IMR-90 (cell line): ENCODE measurements around the gene FBXO31. TPM values are rescaled to one million over a fixed set of nuclear protein-coding genes. Genes with fewer than 3 reads are reported as not detected.

ENCODE experiments used
- ATAC-seq: fragments of 200-7000 bp; cut with Tn5 transposase; 2 replicates; pipeline ENCODE4 v1.9.1; 2020; ENCODE audit warnings: low read depth, mild to moderate bottlenecking, moderate library complexity
- BruUV-seq: library from RNA; stranded (reverse); fragments of 400-500 nt; replicated peaks from 2 replicates; lab custom pipeline; 2021; lab: Mats Ljungman, UMichigan
- CTCF ChIA-PET: fragments of 300-600 bp; formaldehyde crosslinking; extraction: SDS; loops from one replicate; lab custom pipeline; 2021; ENCODE audit warnings: antibody characterized with exemption; lab: Yijun Ruan, JAX
- POLR2A ChIA-PET: fragments of 300-600 bp; sonication (Branson Sonifier 250); formaldehyde crosslinking; loops from one replicate; lab custom pipeline; 2022; ENCODE audit warnings: antibody characterized with exemption; ENCODE audit not compliant: unreplicated experiment; lab: Charles Lee
- DNase-seq: peaks from one replicate; pipeline ENCODE4 v3.0.0; 2013
- H2AFZ ChIP-seq: replicated peaks from 2 replicates; pipeline ENCODE3; 2013; ENCODE audit warnings: low read length, mild to moderate bottlenecking; ENCODE audit not compliant: poor library complexity
- H2AK5ac ChIP-seq: 2 replicates; pipeline ENCODE4 v1.6.1; 2013; ENCODE audit warnings: low read depth, low read length, inconsistent platforms
- H2AK9ac ChIP-seq: replicated peaks from 2 replicates; pipeline ENCODE3; 2013; ENCODE audit warnings: mild to moderate bottlenecking, low read depth, low read length, moderate library complexity; ENCODE audit not compliant: poor library complexity
- H2BK120ac ChIP-seq: 2 replicates; pipeline ENCODE4 v1.6.1; 2013; ENCODE audit warnings: low read depth, low read length, inconsistent platforms
- H2BK15ac ChIP-seq: 3 replicates; pipeline ENCODE4 v1.6.1; 2013; ENCODE audit warnings: low read depth, low read length, inconsistent platforms
- H2BK20ac ChIP-seq: 2 replicates; pipeline ENCODE4 v1.6.1; 2013; ENCODE audit warnings: low read depth, mild to moderate bottlenecking, inconsistent platforms, low read length, moderate library complexity
- H2BK5ac ChIP-seq: 2 replicates; pipeline ENCODE4 v1.6.1; 2013; ENCODE audit warnings: mild to moderate bottlenecking, low read depth, low read length, inconsistent platforms; ENCODE audit not compliant: poor library complexity, severe bottlenecking
- H3K14ac ChIP-seq: replicated peaks from 2 replicates; pipeline ENCODE4 v1.6.1; 2013; ENCODE audit warnings: low read depth, low read length, inconsistent platforms
- H3K18ac ChIP-seq: 2 replicates; pipeline ENCODE4 v1.6.1; 2013; ENCODE audit warnings: low read depth, low read length, control low read depth
- H3K23ac ChIP-seq: 2 replicates; pipeline ENCODE4 v1.6.1; 2013; ENCODE audit warnings: low read depth, low read length, inconsistent platforms
- H3K27ac ChIP-seq: 2 replicates; pipeline ENCODE4 v1.5.1; 2013; ENCODE audit warnings: mild to moderate bottlenecking, control low read depth, low read length; ENCODE audit not compliant: insufficient read depth
- H3K27me3 ChIP-seq: 2 replicates; pipeline ENCODE4 v1.6.1; 2013; ENCODE audit warnings: low read length; ENCODE audit not compliant: control insufficient read depth, insufficient read depth
- H3K36me3 ChIP-seq: 2 replicates; pipeline ENCODE4 v1.6.1; 2013; ENCODE audit warnings: low read length, mixed read lengths; ENCODE audit not compliant: control insufficient read depth, insufficient read depth
- H3K4ac ChIP-seq: 2 replicates; pipeline ENCODE4 v1.6.1; 2013; ENCODE audit warnings: low read depth, low read length, inconsistent platforms
- H3K4me1 ChIP-seq: 2 replicates; pipeline ENCODE4 v1.6.1; 2013; ENCODE audit warnings: low read length, mixed read lengths; ENCODE audit not compliant: control insufficient read depth, insufficient read depth
- H3K4me2 ChIP-seq: 2 replicates; pipeline ENCODE4 v1.6.1; 2013; ENCODE audit warnings: low read depth, mild to moderate bottlenecking, control low read depth, low read length, moderate library complexity
- H3K4me3 ChIP-seq: 2 replicates; pipeline ENCODE4 v1.5.1; 2013; ENCODE audit warnings: low read depth, mild to moderate bottlenecking, control low read depth, low read length, moderate library complexity; ENCODE audit not compliant: insufficient read depth
- H3K56ac ChIP-seq: 2 replicates; pipeline ENCODE4 v1.6.1; 2013; ENCODE audit warnings: low read length, inconsistent platforms; ENCODE audit not compliant: insufficient read depth; ENCODE audit errors: extremely low read depth
- H3K79me1 ChIP-seq, 2 experiments: 2 replicates each; pipeline ENCODE4 v1.6.1; 2013; ENCODE audit warnings: low read length in 2 of 2, inconsistent platforms in 1 of 2, low read depth in 1 of 2
- H3K9ac ChIP-seq: 2 replicates; pipeline ENCODE4 v1.6.1; 2013; ENCODE audit warnings: low read depth, low read length, control low read depth
- H3K9me1 ChIP-seq: 2 replicates; pipeline ENCODE4 v1.6.1; 2013; ENCODE audit warnings: low read length, inconsistent platforms; ENCODE audit not compliant: insufficient read depth
- H3K9me3 ChIP-seq: 2 replicates; pipeline ENCODE4 v1.6.1; 2013; ENCODE audit warnings: low read length; ENCODE audit not compliant: control insufficient read depth, insufficient read depth
- H4K20me1 ChIP-seq: 2 replicates; pipeline ENCODE4 v1.6.1; 2013; ENCODE audit warnings: low read length, inconsistent platforms; ENCODE audit not compliant: insufficient read depth
- H4K5ac ChIP-seq: 2 replicates; pipeline ENCODE4 v1.6.1; 2013; ENCODE audit warnings: mild to moderate bottlenecking, low read depth, low read length, control low read depth
- H4K8ac ChIP-seq, 2 experiments: 2 replicates each; pipeline ENCODE4 v1.6.1; 2013; ENCODE audit warnings: low read depth in 2 of 2, low read length in 2 of 2, control low read depth in 1 of 2, inconsistent platforms in 1 of 2
- H4K91ac ChIP-seq: 2 replicates; pipeline ENCODE4 v1.6.1; 2013; ENCODE audit warnings: low read depth, low read length, inconsistent platforms; ENCODE audit not compliant: insufficient read depth
- CEBPB ChIP-seq: IDR thresholded peaks from 2 replicates; pipeline ENCODE4 v1.6.1; 2012; ENCODE audit warnings: low read depth, low read length, improper control_type of control experiment
- CHD1 ChIP-seq: IDR thresholded peaks from 2 replicates; pipeline ENCODE4 v1.6.1; 2012; ENCODE audit warnings: low read depth, low read length, improper control_type of control experiment
- CTCF ChIP-seq: conservative IDR thresholded peaks from 2 replicates; pipeline ENCODE4 v1.5.1; 2012; ENCODE audit warnings: mild to moderate bottlenecking, low read depth, low read length, improper control_type of control experiment
- ELK1 ChIP-seq: fragments of 150-350 bp; IDR thresholded peaks from 2 replicates; pipeline ENCODE4 v1.6.1; 2016; ENCODE audit warnings: low read depth, mild to moderate bottlenecking, low read length, moderate library complexity, borderline replicate concordance
- FOS ChIP-seq: fragments of 150-350 bp; IDR thresholded peaks from 2 replicates; pipeline ENCODE4 v1.6.1; 2016; ENCODE audit warnings: low read depth, low read length
- MAZ ChIP-seq: IDR thresholded peaks from 2 replicates; pipeline ENCODE4 v1.6.1; 2012; ENCODE audit warnings: low read depth, mild to moderate bottlenecking, low read length, improper control_type of control experiment, moderate library complexity, borderline replicate concordance
- MXI1 ChIP-seq: IDR thresholded peaks from 2 replicates; pipeline ENCODE4 v1.6.1; 2012; ENCODE audit warnings: low read depth, mild to moderate bottlenecking, low read length, moderate library complexity, borderline replicate concordance
- NFE2L2 ChIP-seq: fragments of 150-350 bp; IDR thresholded peaks from 2 replicates; pipeline ENCODE4 v1.6.1; 2016; ENCODE audit warnings: low read depth, mild to moderate bottlenecking, low read length
- POLR2A ChIP-seq: IDR thresholded peaks from 2 replicates; pipeline ENCODE4 v1.6.1; 2012; ENCODE audit warnings: mild to moderate bottlenecking, low read depth, low read length
- RAD21 ChIP-seq: IDR thresholded peaks from 2 replicates; pipeline ENCODE4 v1.6.1; 2012; ENCODE audit warnings: low read length, improper control_type of control experiment
- RFX5 ChIP-seq: IDR thresholded peaks from 2 replicates; pipeline ENCODE4 v1.8.0; 2012; ENCODE audit warnings: low read depth, mild to moderate bottlenecking, low read length, moderate library complexity
- SMC3 ChIP-seq: fragments of 150-350 bp; IDR thresholded peaks from 2 replicates; pipeline ENCODE4 v1.6.1; 2016; ENCODE audit warnings: low read depth, mild to moderate bottlenecking, antibody characterized with exemption, low read length, moderate library complexity
- WGBS, 2 experiments: methylation state at CpG; one replicate each; pipeline versions ENCODE4 v1.1.5 to v1.1.7; 2013; ENCODE audit warnings: missing lambda C conversion rate in 2 of 2; ENCODE audit not compliant: insufficient read length in 1 of 2; ENCODE audit errors: extremely low coverage in 2 of 2; 5-methylcytosine and 5-hydroxymethylcytosine counted together
- dilution Hi-C: fragments of 300-500 bp; cut with HindIII; formaldehyde crosslinking; loops from one replicate; pipeline ENCODE4 v1.14.3; 2018; ENCODE audit warnings: low sequenced_read_pairs; ENCODE audit not compliant: unreplicated experiment
- in situ Hi-C: fragments of 300-500 bp; cut with MboI; formaldehyde crosslinking; loops from 3 replicates; pipeline ENCODE4 v1.14.3; 2019; ENCODE audit warnings: low sequenced_read_pairs, inconsistent platforms, mixed read lengths
- intact Hi-C: fragments of 100-400 bp; cut with micrococcal nuclease; formaldehyde crosslinking; loops from 2 replicates; pipeline ENCODE4 v1.10.0; 2022
- polyA plus RNA-seq, 3 experiments: library from polyadenylated mRNA; depleted of rRNA; stranded (reverse); fragments of >200 nt; gene quantifications; 2 replicates each; pipeline ENCODE4 v1.2.3, GENCODE V29; 2012; ENCODE audit warnings: low replicate concordance in 1 of 3
- total RNA-seq: library from RNA; depleted of rRNA; stranded (reverse); fragments of >200 nt; gene quantifications from 2 replicates; pipeline ENCODE4 v1.2.3, GENCODE V29; 2012
- TF ChIP-seq, protein P1 (sequence below): fragments of 150-350 bp; IDR thresholded peaks from 2 replicates; pipeline ENCODE4 v1.6.1; 2017; ENCODE audit warnings: mild to moderate bottlenecking, antibody characterized with exemption, low read length, low read depth

FBXO31 gene
- total and polyA plus RNA-seq, 2 of the 4 experiments (the other 2 are of a cell fraction): 10.4 to 16.9 TPM

DNA sequence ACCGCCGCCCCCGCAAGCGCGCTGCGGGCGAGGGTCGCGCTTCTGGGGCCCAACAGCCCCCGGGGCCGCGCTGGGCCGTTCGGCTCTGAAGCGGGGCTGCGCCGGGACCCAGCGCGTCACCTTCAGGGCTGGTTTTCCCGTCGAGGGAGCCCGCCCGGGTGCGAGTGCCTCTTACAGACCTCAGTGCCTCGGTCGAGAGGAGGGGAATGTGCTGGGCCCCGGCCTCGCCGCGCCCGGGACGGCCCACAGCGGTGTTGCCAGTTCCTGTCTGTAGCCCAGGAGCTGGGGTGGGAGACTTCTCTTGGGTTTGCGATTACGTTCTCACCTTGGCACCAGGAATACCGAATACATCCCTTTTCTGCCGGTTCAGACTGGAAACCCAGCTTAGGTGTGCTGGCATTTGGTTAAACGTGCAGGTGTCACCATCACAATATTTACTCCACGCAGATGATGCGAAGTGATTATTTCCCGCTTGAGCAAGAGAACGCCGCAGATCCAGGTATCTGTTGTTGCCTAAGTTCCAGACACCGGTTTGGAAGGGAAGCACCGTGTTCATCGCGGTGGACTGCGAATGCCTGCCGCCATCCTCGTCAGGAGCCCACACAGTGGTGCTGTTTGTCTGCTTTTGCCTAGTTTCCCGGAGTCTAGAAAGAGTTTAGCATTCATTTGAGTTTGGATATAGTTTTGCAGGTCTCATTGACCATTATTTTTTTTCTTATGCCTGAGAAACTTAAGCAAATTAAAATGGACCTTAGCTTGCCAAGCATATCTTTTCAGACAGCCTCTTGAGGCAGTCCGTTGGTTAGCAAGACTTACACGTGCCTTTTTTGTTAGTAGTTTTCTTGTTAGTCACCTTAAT is 9.5 kb upstream of the FBXO31 start:
- in situ Hi-C loops (no loop called here), dilution Hi-C loops (no loop called here), intact Hi-C loops (loop anchor here (1.0 kb wide), 1 partner anchor 243 kb away; no protein-coding TSS in a partner anchor)
- ChIA-PET POLR2A (no interaction called here), CTCF (interaction anchor here (1.1 to 2.4 kb wide), 2 partner anchors 12 to 243 kb away, joined by 3 to 7 read pairs; no protein-coding TSS in a partner anchor)
- Histone ChIP-seq H2AK9ac (peak overlapping the region; percentile 73), H3K27ac (peak overlapping the region; percentile 8), H3K27me3 (no peaks in the 10 kb centered on the region), H3K14ac (peak overlapping the region; percentile 86), H2BK120ac (no peak overlapping the region), H2AK5ac (peak overlapping the region; percentile 57; the same call in 1 of the 2 replicates), H4K8ac (peak overlapping the region in 1 of 2 experiments; percentile 7; a peak in 1 of 4 replicates), H2BK5ac (peak overlapping the region; percentile 9), H4K20me1 (peaks cover 46% of the 10 kb centered on the region), H3K4ac (peak overlapping the region; percentile 49), H3K79me1 (peaks cover 0 to 49% of the 10 kb centered on the region in 2 experiments; a peak in 3 of 4 replicates), H4K91ac (no peak overlapping the region), H4K5ac (no peak overlapping the region), H2BK20ac (no peak overlapping the region), H3K18ac (no peak overlapping the region), H3K4me1 (peaks cover 4% of the 10 kb centered on the region), H3K9me1 (peaks cover 4% of the 10 kb centered on the region; the same call in 1 of the 2 replicates), H3K36me3 (no peaks in the 10 kb centered on the region), H3K56ac (peak overlapping the region; percentile 52; the same call in 1 of the 2 replicates), H3K23ac (peak overlapping the region; percentile 95), H2AFZ (peak overlapping the region; percentile 54), H3K9ac (peak overlapping the region; percentile 61), H3K9me3 (no peaks in the 10 kb centered on the region), H2BK15ac (no peak overlapping the region), H3K4me3 (peak overlapping the region; percentile 75), H3K4me2 (peak overlapping the region; percentile 87)
- peak; percentile 6 for ATAC-seq
- no TSS peak for BruUV-seq
- 1% methylated on average over 28 of the region's 53 CpGs; no CpG with 5 or more reads in 1 of the 2 experiments for WGBS, 2 experiments
- peak; percentile 47 for DNase-seq
- TF ChIP-seq MAZ (no peak), CTCF (peak; percentile 49), CHD1 (no peak), SMC3 (no peak), POLR2A (no peak), CEBPB (no peak), RFX5 (no peak), RAD21 (peak; percentile 42; the same call in 1 of the 2 replicates), ELK1 (no peak), MXI1 (peak; percentile 55; the same call in 1 of the 2 replicates), NFE2L2 (no peak), FOS (no peak)
- TF ChIP-seq, protein P1, sequence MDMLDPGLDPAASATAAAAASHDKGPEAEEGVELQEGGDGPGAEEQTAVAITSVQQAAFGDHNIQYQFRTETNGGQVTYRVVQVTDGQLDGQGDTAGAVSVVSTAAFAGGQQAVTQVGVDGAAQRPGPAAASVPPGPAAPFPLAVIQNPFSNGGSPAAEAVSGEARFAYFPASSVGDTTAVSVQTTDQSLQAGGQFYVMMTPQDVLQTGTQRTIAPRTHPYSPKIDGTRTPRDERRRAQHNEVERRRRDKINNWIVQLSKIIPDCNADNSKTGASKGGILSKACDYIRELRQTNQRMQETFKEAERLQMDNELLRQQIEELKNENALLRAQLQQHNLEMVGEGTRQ: no peak
